DMS53 treated with DMSO at 0.1 percent for 48 hours (cell line): ENCODE data around the gene BMP2K.
A peak's percentile ranks its signal among the peaks of the same experiment; 100 is the strongest.

ENCODE experiments used
- DNase-seq: peaks from one replicate; lab custom pipeline; 2025; ENCODE audit not compliant: unreplicated experiment; lab: John Stamatoyannopoulos, UW

BMP2K gene

DNA sequence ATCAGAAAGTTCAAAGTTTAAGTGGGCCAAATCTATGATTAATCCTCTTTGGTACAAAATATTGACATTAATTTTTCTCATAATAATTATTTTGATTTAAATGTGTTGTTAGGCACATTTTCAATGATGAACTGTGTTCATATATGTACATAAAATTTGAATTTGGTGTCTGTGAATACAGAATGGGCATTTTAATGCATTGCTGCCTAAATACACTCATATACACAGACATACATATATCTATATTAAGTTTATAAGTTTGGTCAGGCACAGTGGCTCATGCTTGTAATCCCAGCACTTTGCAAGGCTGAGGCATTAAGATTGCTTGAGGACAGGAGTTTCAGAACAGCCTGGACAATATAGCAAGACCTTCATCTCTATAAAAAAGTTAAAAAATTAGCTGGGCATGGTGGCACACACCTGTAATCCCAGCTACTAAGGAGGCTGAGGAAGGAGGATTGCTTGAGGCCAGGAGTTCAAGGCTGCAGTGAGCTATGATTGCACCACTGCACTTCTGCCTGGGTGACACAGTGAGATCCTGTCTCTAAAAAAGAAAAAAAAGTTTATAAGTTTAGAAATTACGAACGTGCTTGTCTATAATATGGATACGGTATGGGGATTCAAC is 12.3 kb upstream of the BMP2K start:
- no peak for DNase-seq

DNA sequence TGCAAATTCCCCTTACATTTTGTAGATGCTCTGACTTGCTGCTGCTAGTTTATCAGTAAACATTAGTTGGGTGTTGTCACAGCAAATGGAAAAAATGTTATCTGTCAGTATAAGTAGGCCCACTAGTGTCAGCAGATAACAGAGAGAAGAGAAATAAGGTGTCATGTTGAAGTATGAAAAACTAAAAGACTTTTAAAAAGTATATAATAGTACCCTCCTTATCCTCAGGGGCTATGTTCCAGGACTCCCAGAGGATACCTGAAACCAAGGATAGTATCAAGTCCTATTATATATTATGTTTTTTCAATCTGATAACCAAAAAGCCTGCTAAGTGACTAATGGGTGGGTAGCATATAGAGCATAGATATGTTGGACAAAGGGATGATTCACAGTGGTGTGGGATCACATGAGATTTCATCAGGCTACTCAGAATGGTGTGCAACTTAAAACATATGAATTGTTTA is 11.6 kb upstream of the BMP2K start:
- DNase-seq, result no peak

DNA sequence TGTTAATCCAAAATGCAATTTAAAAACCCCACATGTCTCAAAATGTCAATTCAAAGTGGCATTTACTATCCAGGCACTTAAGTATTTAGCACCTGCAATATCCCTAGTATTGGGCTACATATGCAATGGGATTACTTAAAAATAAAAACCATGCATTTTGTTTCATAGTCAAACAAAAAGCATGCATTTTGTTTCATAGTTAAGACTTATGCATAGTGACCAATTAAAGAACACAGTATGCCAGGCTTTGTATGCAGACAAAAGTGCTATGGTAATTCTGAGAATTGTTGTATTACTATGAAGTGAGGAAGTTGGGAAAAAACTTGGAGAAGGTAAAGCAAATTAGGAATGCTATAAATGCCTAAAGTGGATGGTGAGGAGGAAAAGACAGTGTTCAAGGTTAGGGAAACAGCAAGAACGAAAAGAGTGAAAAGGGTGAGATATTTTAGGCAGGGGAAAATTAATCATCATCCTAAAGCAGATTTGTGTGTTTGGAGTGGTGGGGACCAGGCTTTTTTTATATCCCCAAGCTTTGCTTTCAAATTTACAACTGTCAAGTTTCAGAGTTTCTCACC is 10.6 kb upstream of the BMP2K start:
- no peak for DNase-seq

DNA sequence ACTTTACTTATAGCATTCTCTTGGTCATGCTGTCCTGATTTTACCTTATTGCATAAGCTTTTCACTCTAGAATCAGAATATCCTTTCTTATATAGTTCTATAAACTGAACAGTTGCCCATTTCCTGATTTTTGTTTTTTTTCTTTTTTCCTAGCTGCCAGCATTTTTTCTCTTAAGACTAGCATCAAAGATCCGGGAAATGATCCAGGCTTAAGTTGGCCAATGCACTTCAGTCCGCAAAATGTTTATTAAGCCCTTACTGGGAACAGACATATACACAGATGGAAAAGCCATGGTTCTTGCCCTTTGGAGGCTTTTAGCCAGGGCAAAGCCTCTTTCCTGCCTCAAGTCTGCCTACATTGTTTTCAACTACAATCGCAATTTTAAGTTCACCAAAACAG is 10.1 kb upstream of the BMP2K start:
- DNase-seq, result no peak

DNA sequence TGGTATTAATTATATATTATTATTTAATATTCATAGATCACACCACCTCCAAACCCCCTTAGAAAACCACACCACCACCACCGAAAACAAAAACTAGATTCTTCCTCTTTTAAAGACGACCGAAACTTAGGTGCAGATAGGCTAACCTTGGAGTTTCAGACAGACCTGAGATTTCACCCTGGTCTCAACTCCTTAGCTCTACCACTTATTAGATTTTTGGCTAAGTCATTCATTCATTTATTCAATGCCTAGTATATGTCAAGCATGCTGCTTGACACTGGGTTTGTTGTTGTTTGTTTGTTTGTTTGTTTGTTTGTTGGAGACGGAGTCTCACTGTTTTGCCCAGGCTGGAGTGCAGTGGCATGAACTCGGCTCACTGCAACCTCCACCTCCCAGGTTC is 9.5 kb upstream of the BMP2K start:
- DNase-seq, result no peak

DNA sequence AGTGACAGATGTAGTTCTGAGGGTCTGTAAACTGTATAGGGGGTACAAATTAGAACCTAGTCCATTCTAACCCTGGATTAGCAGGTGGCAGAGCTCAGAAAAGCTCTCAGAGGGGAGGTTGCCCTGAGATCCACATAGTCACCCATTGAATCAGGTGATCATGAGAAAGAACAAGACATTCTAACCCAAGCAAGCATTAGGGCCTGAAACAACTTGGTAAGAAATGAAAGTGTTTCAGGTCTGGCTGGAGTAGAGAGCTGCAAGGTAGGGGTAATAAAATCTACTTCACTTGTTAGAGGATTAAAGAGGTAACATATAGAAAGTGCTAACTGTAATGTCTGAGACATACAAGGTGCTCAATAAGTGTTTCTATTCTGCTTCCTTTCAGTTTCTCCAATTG is 8.8 kb upstream of the BMP2K start:
- DNase-seq, result no peak

DNA sequence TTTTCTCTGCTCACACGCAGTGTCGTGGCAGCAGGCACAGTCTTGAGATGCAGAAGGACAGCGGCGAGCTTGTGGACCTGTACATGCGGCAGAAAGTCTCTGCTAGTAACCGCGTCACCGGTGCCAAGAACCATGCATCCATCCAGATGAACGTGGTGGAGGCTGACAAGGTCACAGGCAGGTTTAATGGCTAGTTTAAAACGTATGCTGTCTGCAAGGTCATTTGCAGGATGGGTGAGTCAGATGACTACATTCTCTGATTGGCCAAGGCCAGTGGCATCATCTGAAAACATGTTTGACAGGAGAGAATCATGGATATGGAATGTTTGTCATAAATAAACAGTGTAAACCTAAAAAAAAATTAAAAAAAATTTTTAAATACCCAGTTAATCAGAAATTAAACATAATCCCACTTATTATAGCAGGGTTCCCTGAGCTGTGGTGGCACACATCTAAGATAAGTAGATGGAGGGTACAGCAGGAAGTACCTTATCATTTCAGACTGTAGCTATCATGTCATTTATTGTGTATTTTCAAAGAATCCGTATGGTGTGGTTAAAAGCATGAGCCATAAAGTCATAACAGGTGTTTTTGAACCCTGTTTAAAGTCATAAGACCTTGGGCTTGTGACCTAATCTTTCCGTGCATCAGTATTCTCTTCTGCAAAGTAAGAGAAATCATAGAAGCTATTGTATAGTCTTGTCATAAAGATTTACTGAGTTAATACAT is 7.5 kb upstream of the BMP2K start:
- no peak for DNase-seq

DNA sequence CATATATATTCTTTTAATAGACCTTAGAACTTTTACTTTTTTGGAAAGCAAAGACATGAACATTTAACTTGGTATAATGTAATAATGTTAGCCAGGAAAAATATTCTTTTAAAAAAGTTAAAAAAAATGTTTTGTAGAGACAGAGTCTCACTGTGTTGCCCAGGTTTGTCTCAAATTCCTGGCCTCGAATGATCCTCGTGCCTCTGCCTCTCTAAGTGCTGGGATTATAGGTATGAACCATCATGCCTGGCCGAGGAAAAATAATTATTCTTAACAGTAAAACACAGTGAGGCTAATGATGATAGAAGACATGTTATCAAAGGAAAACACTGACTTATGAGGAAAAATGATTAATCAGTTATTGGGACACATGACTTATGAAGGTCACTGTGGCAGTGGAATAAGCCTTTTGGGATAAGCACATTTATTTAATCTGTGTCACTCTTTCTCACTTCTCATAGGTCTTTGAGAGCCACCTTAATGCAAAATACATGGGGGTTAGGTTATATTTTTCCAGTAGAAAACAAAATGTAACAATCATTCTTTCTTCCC is 6.0 kb upstream of the BMP2K start:
- DNase-seq, result no peak

DNA sequence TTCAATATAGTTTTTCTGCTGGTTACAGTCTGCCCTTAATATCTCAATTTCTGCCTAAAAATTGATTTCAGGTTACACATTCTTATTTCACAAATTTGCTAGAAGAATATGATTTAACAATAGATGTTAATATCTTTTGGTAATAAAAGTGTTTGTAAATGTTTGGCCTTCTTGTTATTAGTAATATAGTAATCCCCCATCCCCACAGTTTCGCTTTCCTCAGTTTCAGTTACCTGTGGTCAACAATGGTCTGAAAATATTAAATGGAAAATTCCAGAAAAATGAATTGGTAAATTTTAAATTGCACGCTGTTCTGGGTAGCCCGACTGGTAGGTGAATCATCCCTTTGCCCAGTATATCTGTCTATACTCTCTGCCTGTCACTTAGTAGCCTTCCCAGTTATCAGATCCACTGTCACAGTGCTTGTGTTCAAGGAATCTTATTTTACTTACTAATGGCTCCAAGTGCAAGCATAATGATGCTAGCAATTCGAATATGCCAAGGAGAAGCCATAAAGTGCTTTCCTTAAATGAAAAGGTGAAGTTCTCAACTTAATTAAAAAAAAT is 3.5 kb upstream of the BMP2K start:
- DNase-seq, result no peak

DNA sequence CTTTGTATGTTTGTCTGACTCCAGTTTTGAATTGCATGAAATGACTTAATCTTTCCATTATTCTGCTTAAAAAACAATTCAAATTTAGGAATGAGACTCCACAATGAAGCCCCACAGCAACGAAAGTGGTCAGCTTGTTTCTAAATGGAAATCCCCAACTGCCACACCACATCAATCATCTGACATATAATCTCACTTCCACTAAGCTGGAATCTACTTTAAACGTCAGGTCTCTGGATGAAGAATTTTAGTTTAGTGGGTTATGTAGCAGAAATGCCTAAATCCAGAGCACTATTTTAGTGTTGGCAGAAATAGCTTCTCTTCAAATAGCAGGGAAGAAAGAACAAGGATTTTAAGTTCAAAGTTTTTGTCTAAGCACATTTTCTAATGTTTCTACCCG is 1.7 kb upstream of the BMP2K start:
- no peak for DNase-seq

DNA sequence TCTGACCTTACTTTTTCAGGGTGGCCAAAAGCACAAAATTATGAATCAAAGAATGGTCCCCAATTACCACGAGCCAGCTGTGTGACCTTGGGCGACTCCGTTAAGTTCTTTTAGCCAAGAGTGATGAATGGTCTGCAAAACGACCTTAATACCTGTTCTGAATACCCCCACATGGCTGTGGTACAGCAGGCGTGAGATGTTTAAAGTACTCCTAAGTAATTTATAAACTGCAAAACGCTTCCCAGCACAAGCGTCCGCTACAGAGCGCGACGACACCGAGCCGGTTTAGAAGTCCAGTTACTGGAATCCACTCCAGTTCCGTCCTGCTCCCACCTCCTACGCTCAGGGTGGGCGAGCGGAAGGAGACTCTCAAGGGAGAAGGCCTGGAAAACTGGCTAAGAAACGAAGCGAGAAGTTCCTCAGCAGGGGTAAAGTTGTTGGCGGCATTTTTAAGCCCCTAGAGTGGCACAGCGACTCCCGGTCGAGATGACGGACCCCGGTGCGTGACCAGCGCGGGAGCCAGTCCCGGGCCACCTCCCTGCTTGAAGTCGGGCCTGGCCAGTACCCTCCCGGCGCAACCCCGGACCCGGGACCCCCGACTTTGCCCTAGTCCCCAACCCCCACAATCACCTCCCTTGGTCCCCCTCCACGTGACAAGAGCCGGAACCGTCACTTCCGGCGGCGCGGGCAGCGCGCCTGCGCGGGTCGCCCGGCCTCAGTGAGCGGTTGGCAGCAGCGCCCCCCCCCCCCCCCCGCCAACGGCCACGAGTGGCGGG is 659 bp upstream of the BMP2K start:
- peak; percentile 17 for DNase-seq

DNA sequence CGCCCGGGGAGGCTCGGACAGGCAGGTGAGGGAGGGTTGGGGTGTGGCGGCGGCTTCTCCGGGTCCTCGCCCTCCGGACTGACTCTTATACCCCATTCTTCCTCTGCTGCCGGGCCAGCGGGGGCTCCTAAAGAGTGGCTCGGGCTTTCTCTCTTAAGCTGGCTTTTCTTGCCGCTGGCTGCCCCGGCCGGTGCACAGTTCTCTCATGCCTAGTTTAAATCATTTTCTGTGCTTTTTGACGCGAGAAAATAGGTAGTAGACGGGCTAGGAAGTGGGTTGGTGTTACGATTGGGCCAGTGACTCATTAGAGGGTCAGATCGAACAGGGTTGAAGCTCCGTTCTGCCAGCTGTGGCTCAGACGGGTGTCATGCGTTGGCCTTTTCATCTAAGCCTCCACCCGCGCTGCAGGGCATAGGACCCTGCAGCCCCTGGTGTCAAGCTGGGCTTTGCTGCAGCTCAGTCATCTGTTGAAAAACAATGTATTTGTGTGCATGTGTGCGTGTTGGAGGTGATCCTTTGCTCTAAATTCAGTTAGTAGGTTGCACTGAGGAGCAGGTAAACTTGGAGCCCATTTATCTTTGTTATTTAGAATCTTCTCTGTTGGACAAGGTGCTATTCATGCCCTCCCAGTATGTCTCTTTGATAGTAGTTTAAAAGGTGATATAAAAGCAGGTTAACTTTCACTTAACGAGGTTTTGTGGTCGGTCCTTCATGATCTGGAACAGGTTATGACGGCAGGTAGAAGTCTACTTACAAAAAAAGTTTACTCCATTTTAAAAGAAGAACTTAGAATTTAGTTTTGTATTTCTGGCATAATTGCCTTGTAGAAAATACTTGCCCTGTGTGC is 802 bp downstream of the BMP2K start:
- peak; percentile 10 for DNase-seq

DNA sequence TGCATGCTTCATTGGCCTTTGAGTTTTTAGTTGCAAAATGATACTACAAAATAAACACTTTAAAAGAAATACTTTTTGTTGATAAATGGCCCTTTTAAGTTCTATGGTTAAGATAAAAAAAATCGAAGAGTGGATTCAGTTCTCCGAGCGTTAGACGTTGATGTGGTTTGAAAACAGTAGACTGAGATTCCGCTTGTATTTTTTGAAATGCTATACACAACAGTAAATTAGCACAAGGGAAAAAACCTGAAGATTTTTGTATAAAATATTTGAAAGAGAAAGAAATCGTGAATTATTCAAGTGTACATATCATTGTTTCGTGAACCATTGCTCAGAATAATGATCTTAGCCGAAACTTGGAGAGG is 1.4 kb downstream of the BMP2K start:
- DNase-seq, result no peak

DNA sequence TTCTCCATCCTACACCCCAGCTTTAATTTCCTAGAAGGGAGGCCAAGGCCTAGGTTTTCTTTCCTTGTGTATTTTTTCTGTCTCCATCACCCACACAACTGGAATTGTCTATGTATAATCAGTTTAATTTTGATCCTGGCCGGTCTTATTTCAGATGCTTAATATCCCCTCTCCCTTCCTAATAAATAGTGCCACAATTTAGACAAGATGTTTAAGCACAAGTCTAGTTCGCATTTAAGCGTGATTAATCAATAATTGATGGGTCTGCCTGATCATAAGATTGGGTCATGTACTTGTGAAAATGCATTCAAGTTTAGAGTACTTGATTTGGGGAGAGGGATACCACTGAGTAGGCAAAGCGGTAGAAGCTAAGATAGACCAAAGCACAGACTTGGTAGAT is 2.4 kb downstream of the BMP2K start:
- no peak for DNase-seq

DNA sequence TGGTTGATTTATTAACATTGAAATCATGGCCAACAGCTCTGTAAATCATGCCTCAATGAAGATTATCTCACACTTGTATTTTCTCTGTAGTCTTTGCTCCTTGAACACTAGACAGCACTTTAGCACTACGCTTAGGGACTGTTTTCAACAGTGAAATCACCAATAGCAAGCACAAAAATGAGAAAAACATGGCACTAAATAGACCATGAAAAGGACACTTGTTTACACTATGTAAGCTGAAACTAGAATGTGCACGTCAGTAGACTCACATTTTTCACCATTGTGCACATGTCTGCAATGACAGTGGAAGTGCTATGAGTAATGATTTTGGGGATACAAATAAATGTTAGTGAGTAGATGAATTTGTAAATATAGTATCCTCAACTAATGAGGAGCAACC is 3.1 kb downstream of the BMP2K start:
- no peak for DNase-seq

DNA sequence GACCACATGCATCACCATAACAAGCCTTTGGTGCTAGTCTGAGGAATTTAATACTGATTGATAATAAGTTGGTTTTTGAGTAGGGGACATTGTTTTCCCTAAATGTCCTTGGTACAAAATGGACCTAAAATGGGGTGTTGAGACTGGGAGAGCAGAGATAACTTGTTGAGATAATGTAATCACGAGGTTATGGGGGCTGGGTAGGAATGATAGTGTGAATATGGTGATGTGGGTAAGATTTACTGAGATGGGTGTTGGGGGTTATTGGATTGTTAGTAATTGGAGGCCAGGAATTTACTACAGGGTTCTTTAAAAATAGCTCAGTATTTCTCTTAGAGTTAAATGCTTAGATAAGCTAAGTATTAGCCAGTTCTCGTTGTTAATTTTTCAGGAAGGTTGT is 3.9 kb downstream of the BMP2K start:
- no peak for DNase-seq

DNA sequence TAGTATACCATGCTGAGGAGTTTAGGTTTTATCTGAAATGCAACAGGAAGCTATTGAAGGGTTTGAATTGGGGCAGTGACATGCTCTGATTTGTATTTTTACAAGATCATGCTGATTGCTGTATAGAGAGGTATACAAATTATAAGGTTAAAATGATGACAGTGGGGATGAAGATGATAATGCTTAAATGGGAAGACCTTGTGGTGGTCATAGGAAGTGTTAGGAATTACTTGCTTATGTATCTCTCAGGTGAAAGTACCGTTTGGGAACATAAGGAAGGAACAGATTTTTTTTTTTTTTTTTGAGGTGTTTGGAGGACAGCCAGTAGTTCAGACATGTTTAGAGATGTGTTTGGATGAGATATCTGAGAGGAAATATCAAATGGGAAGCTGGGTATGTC is 5.0 kb downstream of the BMP2K start:
- DNase-seq, result no peak

DNA sequence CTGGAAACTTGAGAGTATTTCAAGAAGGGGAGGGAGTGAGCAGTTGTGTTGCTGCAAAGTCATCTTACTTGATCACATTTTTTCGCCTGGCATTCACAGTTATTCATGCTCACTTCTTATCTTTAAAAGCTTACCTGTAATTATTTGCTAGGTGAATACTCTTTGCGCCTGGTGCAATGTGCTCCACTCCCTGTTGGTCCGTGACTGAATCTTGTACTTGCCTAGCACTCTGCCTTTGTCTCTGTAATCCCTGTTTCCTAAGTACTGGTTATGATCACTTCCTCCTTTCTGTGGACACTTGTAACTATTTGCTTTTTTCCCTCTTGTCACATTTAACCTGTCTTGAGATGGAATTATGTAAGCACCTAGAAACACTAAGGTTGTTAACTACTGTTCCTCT is 5.8 kb downstream of the BMP2K start:
- DNase-seq, result peak; percentile 33

DNA sequence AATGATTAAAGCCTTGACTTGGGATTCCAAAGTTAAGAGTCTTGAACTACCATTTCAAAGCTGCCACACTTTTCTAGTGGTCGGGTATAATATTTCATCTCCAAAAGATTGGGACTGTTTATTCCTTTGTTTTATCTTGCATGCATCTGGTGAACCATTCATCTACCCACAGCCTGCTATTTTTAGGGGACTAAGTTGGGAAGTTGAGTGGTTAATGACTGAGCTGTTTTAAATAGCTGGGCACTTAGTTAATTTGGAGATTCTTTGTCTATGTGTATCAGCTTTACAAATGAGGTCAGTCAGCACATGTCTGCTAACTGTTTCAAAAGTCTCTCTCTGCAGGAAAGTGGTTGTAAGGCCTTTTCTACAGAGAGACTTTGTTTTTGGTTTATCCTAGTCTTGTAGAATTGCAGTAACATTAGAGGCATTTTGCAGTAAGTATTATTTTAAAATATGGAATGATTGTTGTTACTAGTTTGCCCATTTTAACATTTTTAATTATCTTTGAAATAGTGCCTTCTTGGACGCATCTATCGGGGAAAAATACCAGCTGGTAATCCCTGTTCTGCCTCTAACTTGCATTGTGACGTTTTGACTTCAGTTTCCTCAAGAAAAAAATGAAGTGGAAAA is 8.2 kb downstream of the BMP2K start:
- no peak for DNase-seq
